ENCODE measurements around the gene HELLS. TPM values are rescaled to one million over a fixed set of nuclear protein-coding genes. Genes with fewer than 3 reads are reported as not detected.

Gene HELLS
- total and polyA plus RNA-seq, 10 donors: 5.1 to 38.7 (median 16.3) TPM

- H3K4me3 ChIP-seq: no peak overlapping the region
- no peak for DNase-seq
Measured at GRCh38 chr10:94571081-94571480, 25.5 kb downstream of the HELLS start.

DNA sequence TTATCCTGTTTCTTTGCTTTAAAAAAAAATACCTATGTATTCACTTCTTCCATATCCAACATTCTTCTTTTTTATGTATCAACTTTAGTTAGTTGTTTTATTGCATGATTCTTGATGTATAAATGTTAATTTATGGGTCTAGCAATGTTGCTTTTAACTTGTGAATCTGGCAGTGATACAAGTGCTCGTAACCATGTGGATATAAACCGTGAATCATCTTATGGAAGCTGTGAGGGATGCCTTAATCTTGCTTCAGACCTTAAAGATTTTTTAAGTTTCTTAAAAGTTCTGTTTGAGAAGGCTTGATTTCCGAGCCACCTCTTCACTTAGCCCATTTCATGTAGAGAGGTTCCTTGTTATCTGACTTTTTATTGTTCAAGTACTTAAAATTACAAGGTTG, 25.9 kb downstream of the HELLS start:
- intact Hi-C loops (cut with DNase I; ENCODE audit: low total_unique reads): no loop called here
- no peak overlapping the region for H3K4me3 ChIP-seq
- H3K27me3 ChIP-seq (replicated peaks in 1 of 7): no peaks in the 10 kb centered on the region
- TF ChIP-seq POLR2AphosphoS5 (IDR thresholded peaks at IDR 0.05): no peak
- TF ChIP-seq POLR2A (IDR thresholded peaks at IDR 0.05): no peak
- TF ChIP-seq CTCF (IDR thresholded peaks at IDR 0.05 in 8 of 11, conservative IDR thresholded peaks at IDR 0.05 in 3 of 11): no peak
- no peaks in the 10 kb centered on the region for H3K9me3 ChIP-seq
- whole genome bisulfite sequencing, 5 donors: 91 to 98% (median 95%) methylated on average over 3 of the region's 3 CpGs
- no peak overlapping the region for H3K27ac ChIP-seq
- H3K36me3 ChIP-seq: peaks cover 0 to 74% (median 4%) of the 10 kb centered on the region in 6 donors
- no peaks in the 10 kb centered on the region for H3K4me1 ChIP-seq
- no peak for DNase-seq

More at GRCh38 chr10:94571081-94571480, 25.5 kb downstream of the HELLS start:
- no peaks in the 10 kb centered on the region for H3K27me3 ChIP-seq (replicated peaks in 1 of 7)
- intact Hi-C loops (cut with DNase I; ENCODE audit: low total_unique reads): no loop called here
- H3K27ac ChIP-seq: no peak overlapping the region
- H3K4me1 ChIP-seq: no peaks in the 10 kb centered on the region
- no peaks in the 10 kb centered on the region for H3K9me3 ChIP-seq
- TF ChIP-seq CTCF (IDR thresholded peaks at IDR 0.05 in 8 of 11, conservative IDR thresholded peaks at IDR 0.05 in 3 of 11) (no peak), POLR2AphosphoS5 (IDR thresholded peaks at IDR 0.05) (no peak), POLR2A (IDR thresholded peaks at IDR 0.05) (no peak)
- peaks cover 0 to 71% (median 2%) of the 10 kb centered on the region in 6 donors for H3K36me3 ChIP-seq

DNA sequence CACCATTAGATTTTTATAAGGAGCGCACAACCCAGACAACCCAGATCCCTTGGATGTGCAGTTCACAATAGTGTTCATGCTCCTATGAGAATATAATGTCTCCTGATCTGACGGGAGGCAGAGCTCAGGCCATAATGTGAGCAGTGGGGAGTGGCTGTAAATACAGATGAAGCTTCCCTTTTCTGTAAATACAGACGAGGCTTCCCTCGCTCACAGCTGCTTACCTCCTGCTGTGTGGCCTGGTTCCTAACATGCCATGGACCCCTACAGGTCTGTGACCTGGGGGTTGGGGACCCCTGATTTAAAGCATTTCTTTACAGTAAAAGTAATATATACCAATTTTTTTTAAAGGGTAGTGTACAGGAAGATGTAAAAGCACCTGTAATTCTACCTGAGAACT, 33.2 kb downstream of the HELLS start:
- no peak for DNase-seq
- intact Hi-C loops (cut with DNase I; ENCODE audit: low total_unique reads): no loop called here
- WGBS, 5 donors: 85 to 94% (median 88%) methylated on average over 4 of the region's 4 CpGs
- TF ChIP-seq POLR2AphosphoS5 (IDR thresholded peaks at IDR 0.05) (no peak), POLR2A (IDR thresholded peaks at IDR 0.05) (no peak), CTCF (IDR thresholded peaks at IDR 0.05 in 8 of 11, conservative IDR thresholded peaks at IDR 0.05 in 3 of 11) (no peak)
- H3K9me3 ChIP-seq: no peaks in the 10 kb centered on the region
- H3K4me1 ChIP-seq: no peaks in the 10 kb centered on the region
- no peak overlapping the region for H3K27ac ChIP-seq
- no peak overlapping the region for H3K4me3 ChIP-seq
- H3K36me3 ChIP-seq: peaks cover 0 to 26% (median under 1%) of the 10 kb centered on the region in 6 donors
- no peaks in the 10 kb centered on the region for H3K27me3 ChIP-seq (replicated peaks in 1 of 7)

DNA sequence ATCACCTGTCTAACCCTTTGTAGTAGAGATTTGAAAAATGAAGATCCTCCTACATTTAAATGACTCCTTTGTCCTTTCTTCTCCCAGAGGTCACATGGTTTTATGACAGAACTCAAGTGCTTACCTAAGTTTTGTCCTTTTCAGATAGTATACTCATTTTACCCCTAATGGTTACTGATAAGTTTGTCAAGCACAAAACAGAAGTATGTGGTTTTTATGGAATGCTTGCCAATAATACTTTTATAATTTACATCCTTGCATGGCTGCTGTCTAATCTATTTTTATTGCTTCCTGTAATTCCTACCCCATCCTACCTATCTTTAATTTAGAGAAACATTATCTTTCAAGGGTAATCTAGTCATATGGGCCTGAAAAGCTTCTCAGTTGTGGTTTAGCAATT, 37.5 kb downstream of the HELLS start:
- no peak for DNase-seq
- no peak for TF ChIP-seq POLR2AphosphoS5 (IDR thresholded peaks at IDR 0.05)
- no peak for TF ChIP-seq CTCF (IDR thresholded peaks at IDR 0.05 in 8 of 11, conservative IDR thresholded peaks at IDR 0.05 in 3 of 11)
- TF ChIP-seq POLR2A (IDR thresholded peaks at IDR 0.05): no peak
- Histone ChIP-seq H3K27me3 (replicated peaks in 1 of 7) (no peaks in the 10 kb centered on the region), H3K9me3 (no peaks in the 10 kb centered on the region), H3K36me3 (peaks cover 0 to 22% (median 0%) of the 10 kb centered on the region in 6 donors), H3K27ac (no peak overlapping the region), H3K4me1 (no peaks in the 10 kb centered on the region), H3K4me3 (no peak overlapping the region)
- intact Hi-C loops (cut with DNase I; ENCODE audit: low total_unique reads): no loop called here

Measured in spleen (tissue), 11 donors.